SK-N-DZ (cell line): ENCODE results near the gene AMBRA1.
A peak's percentile ranks its signal among the peaks of the same experiment; 100 is the strongest.
"Not testable (repeated sequence)": the region's sequence is repeated elsewhere in the genome, so short reads cannot be mapped to it uniquely, and the experiment has no call there.

Experiments used
- DNase-seq: peaks from one replicate; pipeline ENCODE4 v3.0.0-alpha.2; 2015; ENCODE audit warnings: low spot score

The AMBRA1 gene

GRCh38 chr11:46371262-46371661, 222.6 kb downstream of the AMBRA1 start:
- not testable (repeated sequence) for DNase-seq

GRCh38 chr11:46370253-46370652, 223.6 kb downstream of the AMBRA1 start:
- DNase-seq = no peak

- peak; percentile 92 for DNase-seq
These were observed 224.2 kb downstream of the AMBRA1 start for GRCh38 chr11:46369458-46370152.

DNA sequence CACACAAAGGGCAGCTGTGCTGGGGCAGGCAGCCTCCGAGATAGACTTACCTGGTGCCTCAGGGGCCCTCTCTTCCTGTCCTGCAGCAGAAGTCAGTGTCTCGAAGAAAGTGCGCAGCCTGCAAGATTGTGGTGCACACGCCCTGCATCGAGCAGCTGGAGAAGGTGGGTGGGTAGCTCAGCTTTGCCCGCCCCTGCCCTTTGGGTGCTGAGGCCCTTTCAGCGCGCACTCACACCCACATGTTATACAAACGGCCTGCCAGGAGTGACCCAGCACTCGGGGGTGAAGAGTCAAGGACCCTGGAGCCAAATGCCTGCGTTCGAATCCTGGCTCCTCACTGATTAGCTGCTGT, 225.9 kb downstream of the AMBRA1 start:
- DNase-seq = no peak

- DNase-seq = no peak
These were observed 226.4 kb downstream of the AMBRA1 start for GRCh38 chr11:46367244-46367915.

- DNase-seq = no peak
These were observed 227.1 kb downstream of the AMBRA1 start for GRCh38 chr11:46366661-46367161.

DNA sequence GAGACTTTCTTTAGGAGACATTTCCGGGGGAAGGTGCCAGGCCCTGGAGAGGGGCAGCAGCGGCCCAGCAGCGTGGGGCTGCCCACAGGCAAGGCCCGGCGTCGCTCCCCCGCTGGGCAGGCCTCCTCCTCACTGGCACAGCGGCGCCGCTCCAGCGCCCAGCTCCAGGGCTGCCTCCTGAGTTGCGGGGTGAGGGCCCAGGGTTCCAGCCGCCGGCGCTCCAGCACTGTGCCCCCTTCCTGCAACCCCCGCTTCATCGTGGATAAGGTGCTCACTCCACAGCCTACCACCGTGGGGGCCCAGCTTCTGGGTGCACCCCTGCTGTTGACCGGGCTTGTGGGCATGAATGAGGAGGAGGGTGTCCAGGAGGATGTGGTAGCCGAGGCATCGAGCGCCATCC, 227.6 kb downstream of the AMBRA1 start:
- DNase-seq = no peak

DNA sequence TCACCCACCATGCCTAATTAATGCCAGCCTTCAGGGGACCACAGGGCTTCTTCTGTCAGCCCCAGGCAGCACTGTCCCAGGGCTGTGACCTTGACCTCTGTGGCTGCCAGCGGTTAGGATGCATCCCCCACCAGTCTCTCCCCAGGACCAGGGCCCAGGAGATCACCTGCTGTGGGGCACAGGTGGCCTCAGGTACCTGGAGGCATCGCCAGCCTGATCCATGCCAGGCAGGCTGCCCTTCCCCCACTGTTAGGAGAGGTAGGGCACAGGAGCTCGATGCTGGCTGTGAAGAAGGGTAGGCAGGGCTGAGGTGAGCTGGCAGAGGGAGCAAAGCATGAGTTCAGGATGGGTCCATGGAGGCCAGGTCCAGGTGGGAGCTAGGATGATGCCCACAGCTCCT, 229.0 kb downstream of the AMBRA1 start:
- no peak for DNase-seq

GRCh38 chr11:46364056-46364455, 229.8 kb downstream of the AMBRA1 start:
- DNase-seq = no peak

GRCh38 chr11:46363455-46364005, 230.3 kb downstream of the AMBRA1 start:
- no peak for DNase-seq

DNA sequence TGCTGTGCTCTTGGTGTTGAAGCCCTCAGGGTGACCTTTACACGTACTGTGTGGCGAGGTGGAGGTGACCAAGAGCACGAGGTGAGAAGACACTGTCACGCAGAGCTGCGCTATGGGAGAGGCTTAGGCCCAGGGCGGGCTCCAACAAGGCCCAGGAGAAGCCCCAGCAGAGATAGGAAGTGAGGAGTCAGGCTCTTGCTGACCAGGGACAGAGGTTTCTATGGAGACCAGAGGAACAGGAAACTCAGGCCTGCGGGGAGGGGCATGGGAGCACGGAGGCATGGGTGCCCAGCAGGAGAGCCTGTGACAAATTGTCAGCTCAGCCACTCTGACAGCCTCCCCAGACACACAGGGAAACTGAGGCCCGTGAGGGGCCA, 230.8 kb downstream of the AMBRA1 start:
- no peak for DNase-seq

DNA sequence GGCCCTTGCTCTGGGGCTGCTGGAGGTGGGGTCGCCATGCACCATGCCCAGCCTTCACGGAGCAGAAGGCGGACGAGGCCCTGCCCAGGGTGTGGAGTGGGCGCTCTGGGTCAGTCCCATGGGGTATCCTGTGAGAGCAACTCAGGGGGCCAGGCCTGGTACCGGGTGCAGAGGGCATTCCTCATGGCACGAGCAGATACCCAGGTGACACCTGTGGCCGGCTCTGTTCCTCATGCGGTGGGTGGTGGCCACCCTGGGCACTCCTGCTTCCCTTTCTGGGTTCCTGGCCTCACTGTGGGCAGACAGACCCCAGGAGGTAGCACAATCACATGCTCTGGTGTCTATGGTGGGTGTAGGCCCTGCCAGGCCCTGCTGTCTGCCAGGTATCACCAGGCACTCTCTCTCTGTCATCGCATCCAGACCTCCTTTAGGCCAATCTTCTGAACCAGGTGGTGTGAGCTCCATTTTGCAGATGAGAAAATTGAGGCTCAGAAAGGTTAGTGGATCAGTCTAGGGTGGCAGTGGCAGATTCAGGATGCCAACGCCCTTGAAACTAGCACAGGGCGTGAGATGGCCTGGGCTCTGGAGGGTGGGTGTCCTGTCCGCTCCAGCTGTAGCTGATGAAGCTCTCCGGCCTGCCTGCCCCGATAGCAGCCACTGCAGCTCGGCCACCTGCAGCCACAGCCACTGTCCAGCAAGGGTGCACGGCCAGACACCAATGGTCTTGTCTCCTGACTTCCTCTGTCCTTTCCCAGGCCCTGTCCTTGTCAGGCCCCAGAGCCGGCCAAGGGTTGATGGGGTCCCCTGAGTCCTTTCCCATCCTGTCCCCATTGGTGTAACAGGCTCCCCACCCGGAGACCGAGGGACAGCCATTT, 231.4 kb downstream of the AMBRA1 start:
- DNase-seq = no peak

- DNase-seq = peak; percentile 51
These were observed 232.3 kb downstream of the AMBRA1 start for GRCh38 chr11:46361283-46362155.

DNA sequence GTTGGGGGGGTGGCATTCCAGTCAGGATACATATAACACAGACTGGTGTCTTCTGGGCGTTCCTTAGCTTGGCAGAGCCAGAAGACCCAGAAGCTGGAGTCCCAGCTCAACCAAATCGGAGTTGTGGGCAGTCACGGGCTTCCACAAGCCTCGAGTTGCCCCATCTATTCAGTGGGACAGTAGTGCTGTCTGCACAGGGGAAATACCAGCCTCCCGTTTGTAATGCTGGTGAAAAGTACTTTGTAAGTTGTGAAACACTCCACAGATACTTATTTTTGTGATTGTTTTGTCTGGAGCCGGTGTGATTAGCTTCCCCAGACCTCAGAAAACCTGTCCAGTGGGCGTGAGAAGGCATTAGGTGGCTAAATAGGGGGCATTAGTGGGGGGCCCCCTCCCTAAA, 232.9 kb downstream of the AMBRA1 start:
- no peak for DNase-seq

- no peak for DNase-seq
These were observed 233.9 kb downstream of the AMBRA1 start for GRCh38 chr11:46359953-46360352.

DNA sequence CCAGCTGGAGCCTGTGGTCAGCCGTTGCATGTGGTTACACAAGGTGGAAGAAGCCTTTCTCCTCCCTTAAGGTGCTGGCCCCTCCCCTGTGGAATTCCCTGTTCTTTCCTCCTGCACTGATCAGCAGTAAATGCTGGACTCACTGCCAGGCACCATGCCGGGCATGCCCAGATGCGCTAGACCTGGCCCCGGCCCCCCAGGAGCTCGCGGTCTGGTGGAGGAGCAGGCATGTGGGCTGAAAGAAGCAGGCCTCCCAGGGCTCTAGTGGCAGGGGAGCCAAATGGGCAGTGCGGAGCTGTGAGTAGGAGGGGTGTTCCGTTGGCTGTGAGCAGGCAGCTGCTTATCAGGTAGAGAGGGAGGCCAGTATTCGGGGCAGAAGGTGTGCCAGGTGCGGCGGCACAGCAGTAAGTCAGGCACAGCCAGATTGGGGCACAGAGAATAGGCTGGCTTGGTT, 236.3 kb downstream of the AMBRA1 start:
- DNase-seq = no peak

DNA sequence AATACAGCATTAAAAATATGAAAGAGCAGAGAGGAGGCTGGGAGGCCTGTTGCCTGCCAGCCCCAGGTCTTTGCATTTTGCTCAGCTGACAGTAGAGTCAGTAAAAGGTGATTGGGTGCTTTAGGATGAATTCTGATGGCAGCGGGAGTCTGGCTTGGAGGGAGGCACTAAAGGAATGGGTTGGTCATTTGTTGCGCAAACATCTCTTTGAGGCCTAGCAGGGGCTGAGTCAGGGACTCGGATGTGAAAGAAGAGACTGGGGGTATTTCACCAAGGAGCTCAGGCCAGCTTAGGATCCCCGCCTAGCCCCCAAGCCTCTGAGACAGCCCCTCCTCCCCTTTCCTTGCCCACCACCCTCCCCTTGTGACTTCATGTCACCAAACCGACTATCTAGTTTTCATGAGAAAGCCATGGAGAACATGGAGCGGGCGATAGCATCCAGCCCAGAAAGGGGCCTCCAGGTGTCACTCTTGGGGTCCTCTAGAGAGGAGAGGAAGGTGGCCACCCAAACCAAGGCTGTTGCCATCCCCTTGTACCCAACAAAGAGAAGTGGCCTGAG, 236.8 kb downstream of the AMBRA1 start:
- DNase-seq = no peak

GRCh38 chr11:46353698-46354097, 240.1 kb downstream of the AMBRA1 start:
- DNase-seq = no peak

- peak; percentile 63 for DNase-seq
These were observed 241.6 kb downstream of the AMBRA1 start for GRCh38 chr11:46352063-46352841.

- no peak for DNase-seq
These were observed 242.2 kb downstream of the AMBRA1 start for GRCh38 chr11:46351606-46352005.
